ENCODE data around the gene MYOM3.

MYOM3 gene

GRCh38 chr1:24113641-24114033 lies 1.7 kb upstream of the MYOM3 start:
- no peak for DNase-seq

- DNase-seq, result no peak
These were observed 506 bp downstream of the MYOM3 start for GRCh38 chr1:24111262-24111995.

GRCh38 chr1:24110642-24111261 lies 1.2 kb downstream of the MYOM3 start:
- DNase-seq, result no peak

DNA sequence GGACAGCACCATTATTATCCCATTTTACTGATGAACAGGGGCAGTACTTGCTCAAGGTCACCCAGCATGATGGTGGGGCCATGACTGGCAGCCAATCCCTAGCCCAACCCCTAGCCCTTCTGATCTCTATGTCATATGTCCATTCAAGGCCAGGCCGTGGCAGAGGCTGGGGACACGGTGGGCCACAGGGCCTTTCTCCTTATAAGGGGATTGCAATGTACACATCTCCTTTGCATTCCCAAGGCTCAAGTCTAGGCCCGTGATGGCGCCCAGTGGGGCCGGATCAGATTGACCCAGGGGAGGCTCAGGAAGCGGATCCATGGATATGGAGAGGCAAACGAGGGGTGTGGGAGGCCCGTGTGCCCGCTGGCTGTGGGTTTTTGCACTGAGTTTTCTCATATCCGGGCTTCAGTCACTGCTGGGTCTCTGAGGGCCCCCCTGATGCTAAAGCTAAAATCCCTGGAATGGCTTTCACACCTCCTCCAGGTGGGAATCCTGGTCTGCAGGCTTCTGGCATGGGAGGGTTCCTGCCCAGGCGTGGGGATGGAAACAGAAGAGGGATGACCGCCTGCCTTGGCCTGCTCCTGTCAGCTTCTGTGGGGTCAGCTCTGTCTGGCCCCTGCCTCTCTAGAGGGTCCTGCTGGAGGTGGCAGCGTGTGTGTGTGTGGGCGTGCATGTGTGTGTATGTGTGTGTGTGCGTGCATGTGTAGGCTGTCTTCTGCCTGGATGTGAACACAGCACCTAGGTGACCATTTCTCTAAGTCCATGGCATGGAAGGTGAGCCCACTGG lies 2.1 kb downstream of the MYOM3 start:
- no peak for DNase-seq

GRCh38 chr1:24109166-24109483 lies 2.8 kb downstream of the MYOM3 start:
- no peak for DNase-seq

GRCh38 chr1:24108334-24109165 lies 3.4 kb downstream of the MYOM3 start:
- peak; percentile 84 for DNase-seq

GRCh38 chr1:24107462-24108138 lies 4.3 kb downstream of the MYOM3 start:
- peak; percentile 51 for DNase-seq

DNA sequence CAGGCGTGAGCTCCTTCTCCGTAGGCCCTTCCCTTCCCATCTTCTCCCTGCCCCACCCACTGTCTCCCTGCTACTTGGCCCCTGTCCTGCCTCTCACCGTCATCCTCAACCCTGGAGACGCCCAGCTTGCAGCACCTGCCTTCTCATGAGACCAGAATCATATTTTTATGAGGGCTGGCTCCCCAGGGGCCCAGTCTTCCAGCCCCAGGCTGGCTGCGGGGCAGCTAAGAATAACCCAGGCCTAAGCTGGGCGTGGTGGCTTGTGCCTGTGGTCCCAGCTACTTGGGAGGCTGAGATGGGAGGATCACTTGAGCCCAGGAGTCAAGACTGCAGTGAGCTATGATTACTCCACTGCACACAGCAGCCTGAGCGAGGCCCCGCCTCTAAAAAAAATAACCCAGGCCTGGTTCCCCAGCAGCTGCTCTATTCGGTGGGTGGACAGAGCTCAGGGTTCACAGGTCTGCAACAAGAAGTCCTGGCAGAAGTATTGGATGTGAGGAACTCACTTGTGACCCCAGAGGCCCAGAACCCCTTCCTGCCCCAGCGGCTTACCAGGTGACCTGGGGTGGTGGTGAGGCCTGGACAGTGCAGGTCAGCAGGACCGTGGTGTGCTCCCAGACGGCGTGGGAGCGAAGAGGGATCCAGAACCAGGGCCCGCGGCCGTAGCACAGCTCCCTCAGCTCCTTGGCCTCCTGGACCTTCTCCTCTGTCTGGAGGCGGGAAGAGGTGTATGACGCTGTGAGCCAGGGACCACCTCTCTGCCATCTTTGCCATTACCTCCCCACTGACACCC lies 6.4 kb downstream of the MYOM3 start:
- no peak for DNase-seq

DNA sequence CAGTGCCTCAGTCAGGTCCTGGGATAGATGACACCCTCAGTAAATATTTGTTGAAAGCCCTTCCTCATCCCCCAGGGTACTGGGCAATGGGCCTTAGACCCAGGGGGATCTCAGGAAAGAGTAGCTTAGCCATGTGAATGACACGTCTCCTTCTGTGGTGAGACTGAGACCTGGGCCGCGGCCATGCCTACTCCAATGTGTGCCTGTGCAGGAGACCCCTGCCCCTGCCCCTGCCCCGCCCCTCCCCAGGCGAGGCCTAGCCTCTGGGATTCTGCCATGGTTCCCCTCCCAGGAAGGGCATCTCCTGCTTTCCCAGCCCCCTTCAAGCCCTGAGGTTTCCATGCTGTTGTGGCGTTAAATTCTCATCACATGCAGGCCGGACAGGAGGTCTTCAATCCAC lies 7.1 kb downstream of the MYOM3 start:
- DNase-seq, result no peak

DNA sequence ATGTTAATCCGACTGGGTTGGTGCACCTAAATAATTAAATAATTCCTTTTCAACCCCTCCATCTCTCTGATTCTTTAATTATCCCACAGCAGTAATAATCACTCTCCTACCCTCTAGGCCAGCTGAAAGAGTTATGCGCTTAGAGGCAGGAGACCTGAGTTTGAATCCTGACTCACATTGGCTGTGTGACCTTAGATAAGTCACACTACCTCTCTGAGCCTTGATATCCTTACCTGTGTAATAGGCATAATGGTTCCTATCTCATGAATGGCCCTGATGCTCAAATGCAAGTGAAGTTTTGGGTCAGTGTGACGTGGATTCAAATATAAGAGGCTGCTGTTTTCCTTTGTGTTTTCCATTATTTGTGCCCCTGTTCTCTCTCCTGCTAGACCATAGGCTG lies 8.1 kb downstream of the MYOM3 start:
- DNase-seq, result no peak

GRCh38 chr1:24103408-24103807 lies 8.5 kb downstream of the MYOM3 start:
- DNase-seq, result no peak

DNA sequence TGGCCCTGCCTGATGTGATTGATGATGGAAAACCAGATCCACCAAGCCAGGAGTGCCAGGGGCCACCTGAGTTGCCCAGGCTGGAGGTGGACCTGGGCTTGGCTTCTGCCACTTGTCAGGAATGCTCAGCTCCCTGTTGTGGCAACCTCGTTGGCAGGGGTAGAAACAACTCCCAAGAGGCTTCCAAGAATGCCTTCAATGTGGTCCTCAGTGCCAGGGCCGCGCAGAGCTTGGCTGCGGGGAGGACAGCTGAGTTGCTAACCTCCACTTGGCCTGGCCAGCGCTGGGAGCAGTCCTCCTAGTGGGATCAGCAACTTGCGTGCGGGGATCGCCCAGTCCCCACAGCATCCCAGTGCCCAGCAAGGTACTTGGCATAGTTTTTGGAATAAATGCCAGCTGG lies 9.0 kb downstream of the MYOM3 start:
- no peak for DNase-seq

DNA sequence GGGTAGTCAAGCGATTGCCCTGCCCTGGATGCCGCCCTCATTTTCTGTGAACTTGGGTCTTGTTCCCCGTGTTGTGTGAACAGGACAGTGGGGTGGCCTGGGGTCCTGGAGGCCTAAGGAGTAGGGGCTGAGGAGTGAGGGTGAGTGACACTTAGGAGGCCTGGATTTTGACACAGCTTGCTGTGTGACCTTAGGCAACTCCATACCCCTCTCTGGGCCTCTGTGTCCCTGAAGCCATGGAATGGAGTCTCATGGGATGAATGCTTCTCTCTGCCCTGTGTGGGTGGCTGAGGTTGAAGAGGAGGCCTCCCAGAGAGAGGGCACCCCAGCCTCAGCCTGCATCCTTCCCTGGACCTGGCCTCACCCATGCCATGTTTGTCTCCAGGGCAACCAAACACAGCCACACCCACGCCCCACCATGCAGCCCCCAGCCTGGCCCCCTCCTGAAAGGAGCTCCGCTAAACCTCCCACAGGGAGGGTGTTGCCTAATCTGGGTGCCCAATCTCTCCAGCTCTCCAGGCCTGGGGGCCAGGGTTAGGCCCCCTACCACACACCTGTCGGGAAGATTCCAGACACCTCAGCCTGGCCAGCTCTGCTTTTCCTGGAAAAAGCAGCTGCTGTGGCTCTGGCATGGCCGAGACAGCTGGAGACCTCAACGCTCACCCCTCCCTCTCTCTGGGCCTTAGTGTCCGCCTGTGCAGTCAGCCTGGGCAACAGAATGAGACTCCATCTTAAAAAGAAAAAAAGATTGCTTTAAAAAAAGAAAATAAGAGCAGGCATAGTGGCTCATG lies 9.9 kb downstream of the MYOM3 start:
- no peak for DNase-seq

GRCh38 chr1:24100945-24101737 lies 10.8 kb downstream of the MYOM3 start:
- DNase-seq, result no peak

DNA sequence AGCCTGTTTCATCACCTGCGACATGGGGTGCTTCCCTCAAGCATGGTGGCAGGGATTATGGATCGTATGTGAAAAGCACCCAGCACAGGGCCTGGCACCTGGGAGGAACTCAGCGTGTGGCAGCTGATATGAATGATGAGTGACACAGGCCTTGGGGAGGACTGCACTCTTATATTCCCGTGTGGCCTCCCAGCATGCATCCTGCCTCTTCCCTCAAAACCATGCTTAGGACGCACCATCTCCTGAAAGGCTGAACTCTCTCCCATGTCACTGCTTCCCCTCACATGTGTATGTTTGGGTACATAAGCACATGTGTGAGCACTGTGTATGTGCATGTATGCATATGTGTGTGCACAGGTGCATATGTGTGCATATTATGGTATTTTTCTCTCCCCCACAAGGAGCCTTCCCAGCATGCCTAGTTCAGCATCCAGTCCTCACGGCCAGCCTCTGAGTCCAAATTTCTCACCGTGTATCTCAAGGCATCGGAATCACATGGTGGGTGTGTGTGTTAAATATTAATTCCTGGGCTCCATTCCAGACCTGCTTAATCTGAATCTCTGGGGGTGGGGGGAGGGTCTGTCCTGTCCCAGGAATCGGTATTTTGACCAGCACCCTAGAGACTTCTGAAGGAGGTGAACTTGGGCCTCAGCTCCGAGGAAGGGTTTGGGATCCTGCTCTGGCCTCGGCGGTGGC lies 12.8 kb downstream of the MYOM3 start:
- DNase-seq, result no peak

DNA sequence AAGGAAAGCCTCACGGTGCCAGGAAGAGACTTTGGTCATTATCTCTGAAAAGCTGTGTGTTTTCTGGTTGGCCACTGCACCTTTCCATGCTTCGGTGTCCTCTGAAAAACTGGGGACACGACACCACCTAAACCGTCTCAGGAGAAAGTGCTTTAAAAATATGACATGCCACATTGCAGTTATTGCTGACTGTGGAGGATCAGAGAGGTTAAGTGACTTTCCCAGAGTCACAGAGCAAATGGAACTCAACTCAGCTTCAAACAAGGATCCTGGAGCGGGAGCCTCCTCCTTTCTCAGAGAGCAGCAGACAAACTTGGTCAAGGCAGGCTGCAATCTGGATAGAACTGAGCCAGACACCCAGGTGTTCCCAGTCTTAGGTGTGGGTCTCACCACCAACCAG lies 13.8 kb downstream of the MYOM3 start:
- no peak for DNase-seq

DNA sequence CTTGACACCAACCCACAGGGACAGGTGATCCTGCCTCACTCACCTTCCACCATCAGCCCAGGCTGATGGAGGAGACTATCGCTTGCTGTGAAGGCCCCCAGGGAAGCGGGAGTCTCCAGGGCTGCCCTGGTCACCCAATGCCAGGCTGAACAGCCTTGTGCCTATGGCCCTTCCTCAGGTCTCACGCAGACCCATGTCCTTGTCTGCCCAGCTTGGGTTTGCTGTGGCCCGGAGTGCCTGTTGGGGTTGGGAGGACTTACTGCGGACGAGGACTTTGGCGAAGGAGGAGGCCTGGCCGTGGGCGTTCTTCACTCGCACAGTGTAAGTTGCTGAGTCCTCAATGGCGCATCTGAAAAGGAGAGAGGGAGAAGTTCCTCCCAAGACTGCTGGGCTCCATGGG lies 14.3 kb downstream of the MYOM3 start:
- no peak for DNase-seq

GRCh38 chr1:24096739-24097103 lies 15.2 kb downstream of the MYOM3 start:
- no peak for DNase-seq

DNA sequence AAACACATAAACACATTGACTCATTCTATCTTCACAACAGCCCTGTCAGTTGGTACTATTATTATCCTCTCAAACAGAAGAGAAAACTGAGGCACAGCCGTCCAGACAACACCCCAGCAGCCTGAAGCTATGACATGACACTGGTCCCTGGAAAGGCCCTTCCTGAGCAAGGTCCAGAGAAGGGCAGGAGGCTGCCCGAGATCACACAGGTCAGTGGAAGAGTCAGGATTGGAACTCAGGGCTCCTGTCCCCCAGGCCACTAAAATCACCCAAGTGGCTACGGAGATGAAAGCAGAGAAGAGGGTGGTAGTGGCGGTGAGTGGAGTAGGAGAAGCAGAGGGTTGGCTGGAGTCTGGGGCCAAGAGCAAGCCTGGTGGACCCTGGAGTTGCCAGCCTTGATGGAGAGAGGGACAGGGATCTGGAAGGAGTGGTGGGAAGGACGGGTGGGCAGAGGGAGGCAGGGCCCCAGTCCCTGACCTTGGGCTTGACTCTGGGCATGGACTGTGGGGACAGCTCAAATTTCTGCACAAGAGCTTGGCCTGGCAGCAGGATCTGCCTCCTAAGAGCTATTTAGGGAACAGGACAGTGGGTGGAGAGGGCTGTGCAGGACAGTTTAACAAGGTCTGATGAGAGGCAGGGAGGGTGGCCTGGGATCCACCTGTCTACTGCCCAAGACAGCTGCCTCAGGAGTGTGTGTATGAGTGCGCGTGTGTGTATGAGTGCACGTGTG lies 15.8 kb downstream of the MYOM3 start:
- no peak for DNase-seq

Measured in fibroblast of skin of right biceps (primary cell).